HG03060 (cell line): ENCODE results near the gene PTER.

Experiments used
- ATAC-seq: cut with Tn5 transposase; IDR thresholded peaks from one replicate; pipeline ENCODE4 v1.9.1; 2021; ENCODE audit warnings: low read depth, moderate number of reproducible peaks; ENCODE audit not compliant: unreplicated experiment

PTER gene

DNA sequence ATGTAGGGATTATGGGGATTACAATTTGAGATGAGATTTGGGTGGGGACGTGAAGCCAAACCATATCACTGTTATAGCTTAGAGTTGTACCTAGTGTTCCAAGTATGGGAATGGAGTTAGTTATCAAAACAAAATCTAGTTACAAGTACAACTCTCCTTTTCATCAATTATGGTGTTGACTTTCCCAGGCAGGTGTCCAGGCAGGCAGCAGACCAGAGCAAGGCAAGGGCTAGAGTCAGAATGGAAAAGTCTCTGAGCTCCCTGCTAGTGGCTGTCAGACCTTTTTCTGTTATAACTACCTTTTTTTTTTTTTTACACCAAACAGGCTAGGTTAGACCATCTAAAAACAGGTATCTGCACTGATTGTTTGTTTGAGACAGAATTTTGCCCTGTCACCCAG, 29.2 kb downstream of the PTER start:
- no peak for ATAC-seq

DNA sequence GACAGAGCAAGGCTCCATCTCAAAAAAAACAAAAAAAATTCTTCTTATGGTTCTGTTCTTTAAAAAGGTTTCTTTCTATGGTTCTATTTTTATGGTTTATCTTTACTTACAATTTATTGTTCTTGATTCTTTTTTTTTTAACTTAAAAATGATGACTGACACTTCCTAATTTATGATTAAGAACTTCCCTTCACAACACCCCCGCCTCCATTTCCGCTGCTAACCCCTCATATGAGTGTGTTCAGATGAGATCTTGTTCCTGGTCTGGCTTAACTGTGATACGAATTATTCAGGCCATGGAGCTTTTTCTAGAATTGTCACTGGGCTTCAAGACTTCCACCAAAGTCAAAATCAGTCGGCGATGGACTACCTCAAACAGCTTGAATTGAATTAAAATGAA, 33.9 kb downstream of the PTER start:
- ATAC-seq, result no peak

DNA sequence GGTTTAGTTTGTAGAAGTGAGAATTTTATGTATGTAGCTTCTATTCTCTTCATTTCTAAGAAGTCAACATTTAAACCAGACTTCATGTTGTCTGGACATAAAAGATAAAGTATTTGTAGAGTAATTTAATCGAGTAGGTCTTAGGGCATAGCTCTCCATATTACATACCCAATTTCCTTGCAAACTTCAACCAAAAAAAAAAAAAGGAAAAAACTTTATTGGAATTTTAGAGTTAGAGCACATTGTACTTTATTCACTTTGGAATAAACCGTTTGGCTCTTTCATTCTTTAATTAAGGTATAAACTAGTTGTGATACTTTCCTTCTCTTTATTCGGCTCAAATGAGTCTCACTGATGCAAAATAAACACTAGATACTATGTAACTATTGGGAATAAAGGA, 36.0 kb downstream of the PTER start:
- no peak for ATAC-seq

DNA sequence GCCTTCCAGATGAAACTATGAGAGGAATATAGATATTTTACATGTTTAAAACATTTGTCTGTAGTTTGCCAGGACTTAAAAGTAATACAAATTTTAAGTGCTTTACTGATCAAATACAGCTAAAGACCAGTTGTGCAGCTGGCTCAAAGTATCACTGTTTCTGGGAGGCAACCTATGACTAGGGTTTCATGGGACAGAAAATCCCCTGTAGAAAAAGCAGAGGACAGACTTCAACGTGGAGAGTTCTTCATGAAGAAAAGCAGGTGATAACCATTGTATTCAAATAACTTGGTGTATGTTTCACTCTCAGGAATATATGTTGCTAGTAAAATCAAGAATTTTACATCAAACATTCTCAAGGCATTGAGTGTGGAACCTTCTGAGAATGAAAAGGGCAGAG, 40.9 kb downstream of the PTER start:
- ATAC-seq, result no peak

DNA sequence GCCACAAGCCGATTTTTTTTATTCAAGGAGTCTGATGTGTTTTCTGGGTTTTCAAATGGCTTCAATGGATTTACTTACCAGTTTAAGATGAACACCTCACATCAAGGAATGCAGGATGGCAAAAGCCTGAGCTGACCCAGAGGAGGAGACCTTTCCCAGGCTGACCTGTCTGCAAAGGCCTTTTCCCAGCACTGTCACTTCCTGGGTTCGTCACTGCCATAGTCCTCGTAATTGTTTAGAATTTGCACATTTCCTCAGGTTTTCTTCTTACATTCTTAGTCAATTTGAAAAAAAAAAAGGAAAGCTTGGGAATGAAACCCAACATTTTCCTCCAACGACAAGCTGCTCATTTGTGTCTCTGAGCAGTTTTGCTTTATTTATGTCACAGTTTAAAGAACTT, 42.0 kb downstream of the PTER start:
- no peak for ATAC-seq

DNA sequence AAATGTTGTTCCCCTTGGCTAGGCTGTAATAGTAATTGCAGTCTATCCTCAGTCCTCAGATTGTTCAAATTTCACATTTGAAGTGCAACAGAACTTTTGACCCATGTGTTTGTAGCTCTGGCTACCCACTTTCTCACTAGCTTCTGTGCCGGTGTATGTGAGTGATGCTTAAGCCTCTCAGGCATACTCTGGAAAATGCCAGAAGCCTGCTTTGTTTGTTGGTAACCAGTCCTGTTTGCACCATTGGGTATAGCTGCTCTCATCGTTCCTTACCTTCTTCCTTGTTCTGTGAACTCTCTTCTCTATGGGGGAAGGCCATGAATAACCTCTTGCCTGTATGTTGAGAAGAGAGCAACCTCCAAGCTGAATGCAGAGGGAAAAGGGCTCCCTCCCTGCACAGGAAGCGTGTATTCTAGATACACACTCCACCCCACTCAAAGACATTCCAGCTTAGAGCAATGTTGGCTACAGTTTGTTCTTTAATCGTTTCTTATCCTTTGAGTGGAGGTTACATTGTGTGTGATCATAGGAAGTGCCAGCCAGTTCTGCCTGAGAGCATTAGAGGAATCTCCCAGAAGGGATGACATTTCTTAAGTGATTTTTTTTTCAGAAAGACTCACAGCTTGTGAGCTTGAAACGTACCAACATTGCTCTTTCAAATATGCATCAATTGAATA, 44.4 kb downstream of the PTER start:
- no peak for ATAC-seq

DNA sequence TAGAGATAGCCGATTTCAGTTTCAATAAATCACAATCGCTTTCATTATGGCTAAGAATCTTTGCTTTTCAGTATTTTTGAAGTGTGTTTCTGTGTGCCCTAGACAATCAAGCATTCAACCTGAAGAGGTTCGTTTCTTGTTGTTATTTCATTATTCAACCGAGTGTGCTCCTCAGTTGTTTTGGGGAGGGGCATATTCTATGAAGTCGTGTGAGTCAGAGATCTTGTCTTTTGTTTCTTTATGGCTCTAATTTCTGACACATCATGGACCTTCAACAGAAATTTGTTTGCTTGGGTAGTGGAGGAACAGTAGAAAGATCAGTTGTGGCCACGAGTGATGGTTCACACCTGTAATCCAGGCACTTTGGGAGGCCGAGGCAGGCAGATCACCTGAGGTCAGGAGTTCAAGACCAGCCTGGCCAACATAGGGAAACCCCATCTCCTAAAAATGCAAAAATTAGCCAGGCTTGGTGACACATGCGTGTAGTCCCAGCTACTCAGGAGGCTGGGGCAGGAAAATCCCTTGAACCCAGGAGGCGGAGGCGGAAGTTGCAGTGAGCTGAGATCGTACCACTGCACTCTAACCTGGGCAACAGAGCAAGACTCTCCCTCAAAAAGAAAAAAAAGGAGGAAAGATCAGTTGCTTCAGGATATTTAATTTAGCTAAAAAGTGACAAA, 46.6 kb downstream of the PTER start:
- no peak for ATAC-seq

DNA sequence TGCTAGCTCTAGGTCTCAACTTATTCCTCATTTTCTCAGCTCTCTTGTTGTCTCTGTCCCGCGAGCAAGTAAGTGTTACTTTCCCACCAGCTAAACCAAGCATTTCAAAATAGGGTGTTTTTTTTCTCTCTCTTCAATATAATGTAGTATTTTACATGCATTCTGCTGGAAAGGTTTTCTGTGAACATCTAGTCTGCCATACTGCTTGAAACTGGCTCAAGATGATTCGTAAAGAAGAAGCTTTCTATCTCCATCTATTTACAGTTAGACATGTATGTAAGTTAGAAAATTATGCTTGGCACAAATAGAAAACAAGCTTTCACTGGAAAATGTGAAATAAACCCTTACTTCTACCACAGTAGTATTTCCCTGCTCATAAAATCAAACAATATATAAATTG, 53.7 kb downstream of the PTER start:
- no peak for ATAC-seq

DNA sequence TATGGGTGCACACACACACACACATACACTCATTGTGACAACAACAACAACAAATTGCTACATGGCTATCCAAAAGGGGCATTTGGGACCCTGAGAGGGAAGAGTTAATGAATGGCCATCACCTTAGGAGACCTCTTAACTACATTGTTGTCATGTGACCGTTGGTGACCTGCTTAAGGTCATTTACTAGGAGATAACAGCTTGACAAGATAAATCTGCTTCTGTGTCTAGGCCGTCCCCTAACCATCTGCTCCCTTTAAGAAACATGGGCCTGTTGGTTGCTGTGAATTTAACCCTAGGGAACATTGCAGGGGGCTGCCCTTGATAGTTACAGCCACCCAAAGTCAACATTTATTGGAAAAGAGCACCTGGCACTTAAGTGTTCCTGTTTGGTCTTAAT, 55.1 kb downstream of the PTER start:
- ATAC-seq, result no peak

DNA sequence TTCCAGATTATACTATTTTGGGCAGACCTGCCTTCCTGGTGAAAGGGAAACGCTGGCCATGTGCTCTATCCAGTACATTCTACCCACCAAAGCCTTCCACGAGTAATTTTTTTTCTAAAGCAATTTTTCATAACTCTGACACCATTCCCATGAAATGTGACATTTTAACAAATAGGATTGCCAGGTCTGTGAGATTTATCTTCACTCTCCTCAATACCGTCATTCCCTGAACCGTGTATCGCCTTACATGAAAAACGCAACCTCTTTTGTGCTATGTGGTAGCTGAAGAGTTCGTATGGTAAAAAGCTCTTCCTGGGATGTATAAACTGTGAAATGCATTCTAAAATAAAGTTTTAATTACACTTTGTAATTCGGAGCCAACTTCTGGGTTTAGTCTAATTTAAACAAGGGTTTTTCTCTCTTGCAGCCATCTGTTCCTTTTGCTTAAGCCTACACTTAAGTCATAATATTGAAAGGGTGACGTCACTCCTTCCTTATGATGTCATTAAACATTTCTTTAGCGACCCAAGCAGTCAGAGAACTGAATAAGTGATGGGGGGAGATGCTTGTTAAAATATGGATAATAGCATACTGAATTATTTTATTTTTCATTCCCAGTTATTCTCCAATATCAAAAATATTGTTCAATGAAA, 57.2 kb downstream of the PTER start:
- no peak for ATAC-seq

DNA sequence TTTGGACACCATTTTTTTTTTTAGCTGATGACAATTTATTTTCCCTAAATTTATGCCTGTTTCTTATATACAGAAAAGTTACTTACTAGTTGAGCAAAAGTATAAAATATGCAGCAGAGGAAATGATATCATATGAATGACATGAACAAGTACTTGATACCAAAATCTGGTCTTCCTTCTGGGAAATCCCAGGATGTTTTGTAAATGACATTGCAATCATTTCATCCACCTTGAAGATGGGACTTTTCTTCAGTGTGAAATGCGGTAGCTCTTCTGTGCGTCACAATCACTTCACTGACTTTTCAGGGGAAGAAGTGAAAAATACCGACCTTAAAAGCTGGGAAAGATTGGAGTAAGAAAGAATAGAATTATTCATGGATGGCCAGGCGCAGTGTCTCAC, 61.1 kb downstream of the PTER start:
- no peak for ATAC-seq

DNA sequence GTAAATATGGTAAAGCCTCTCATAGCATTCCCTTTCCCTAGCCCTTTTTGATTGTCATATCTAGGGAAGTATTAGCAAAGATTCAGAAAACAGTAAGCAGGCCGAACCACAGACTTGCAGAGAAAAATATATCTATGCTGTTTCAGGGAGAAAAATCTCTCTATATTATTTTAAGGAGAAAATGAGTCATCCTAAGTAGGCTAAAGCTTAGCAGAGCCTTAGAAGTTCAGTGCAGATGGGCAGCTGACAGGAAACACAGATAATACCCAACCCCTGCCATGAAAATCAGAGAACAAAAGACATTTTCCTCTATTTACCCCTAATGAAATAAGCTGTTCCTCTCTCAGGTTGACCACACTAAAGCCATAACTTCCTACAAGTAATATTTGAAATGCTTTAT, 68.4 kb downstream of the PTER start:
- ATAC-seq, result no peak

DNA sequence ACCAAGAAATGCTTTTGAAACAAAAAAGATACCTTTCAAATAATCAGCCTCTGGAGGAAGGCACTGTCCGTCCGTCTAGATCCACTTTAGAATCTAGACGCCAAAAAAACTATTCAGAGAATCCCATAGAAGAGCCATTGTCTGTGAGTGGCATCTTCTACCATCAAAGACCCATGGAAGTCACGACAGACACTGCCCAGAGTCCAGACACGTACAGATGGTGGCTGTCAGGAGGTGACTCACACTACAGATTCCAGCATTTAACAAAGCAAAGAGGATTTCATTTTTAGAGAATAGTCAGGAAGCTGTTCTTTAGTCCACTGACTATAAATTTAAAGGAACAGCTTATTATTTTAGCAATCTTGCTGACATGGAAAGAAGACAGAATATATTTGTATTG, 73.2 kb downstream of the PTER start:
- ATAC-seq, result no peak

DNA sequence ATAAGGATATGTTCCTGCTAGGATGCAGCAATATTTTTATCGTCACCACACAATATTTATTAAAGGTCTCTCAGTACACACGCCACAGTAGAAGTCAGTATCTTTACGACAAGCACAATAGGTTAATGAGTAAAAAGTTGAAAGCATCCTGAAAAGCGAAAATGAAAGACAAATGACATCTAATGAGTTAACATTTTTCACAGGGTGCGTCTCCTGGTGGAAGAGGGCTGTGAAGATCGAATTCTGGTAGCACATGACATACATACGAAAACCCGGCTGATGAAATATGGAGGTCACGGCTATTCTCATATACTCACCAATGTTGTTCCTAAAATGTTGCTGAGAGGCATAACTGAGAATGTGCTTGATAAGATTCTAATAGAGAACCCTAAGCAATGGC, 74.0 kb downstream of the PTER start:
- no peak for ATAC-seq

DNA sequence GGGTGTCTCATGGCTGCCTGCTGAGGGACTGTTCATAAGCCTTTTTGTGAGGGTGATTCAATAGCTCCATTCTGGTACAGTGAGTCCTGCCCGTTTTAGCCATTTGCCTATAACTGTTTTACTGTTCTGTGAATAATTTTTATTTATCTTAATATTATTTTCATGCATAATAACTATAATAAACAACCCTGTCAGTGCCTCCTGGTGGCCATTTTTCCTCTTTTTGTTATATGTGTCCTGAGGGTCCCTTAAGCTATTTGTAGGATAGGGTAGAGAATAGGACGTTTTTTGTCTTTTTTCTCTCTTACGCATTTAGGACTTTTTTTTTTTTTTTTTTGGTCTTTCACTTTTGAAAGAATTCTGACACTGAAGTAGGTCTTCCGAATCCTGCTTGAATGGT, 82.0 kb downstream of the PTER start:
- no peak for ATAC-seq

DNA sequence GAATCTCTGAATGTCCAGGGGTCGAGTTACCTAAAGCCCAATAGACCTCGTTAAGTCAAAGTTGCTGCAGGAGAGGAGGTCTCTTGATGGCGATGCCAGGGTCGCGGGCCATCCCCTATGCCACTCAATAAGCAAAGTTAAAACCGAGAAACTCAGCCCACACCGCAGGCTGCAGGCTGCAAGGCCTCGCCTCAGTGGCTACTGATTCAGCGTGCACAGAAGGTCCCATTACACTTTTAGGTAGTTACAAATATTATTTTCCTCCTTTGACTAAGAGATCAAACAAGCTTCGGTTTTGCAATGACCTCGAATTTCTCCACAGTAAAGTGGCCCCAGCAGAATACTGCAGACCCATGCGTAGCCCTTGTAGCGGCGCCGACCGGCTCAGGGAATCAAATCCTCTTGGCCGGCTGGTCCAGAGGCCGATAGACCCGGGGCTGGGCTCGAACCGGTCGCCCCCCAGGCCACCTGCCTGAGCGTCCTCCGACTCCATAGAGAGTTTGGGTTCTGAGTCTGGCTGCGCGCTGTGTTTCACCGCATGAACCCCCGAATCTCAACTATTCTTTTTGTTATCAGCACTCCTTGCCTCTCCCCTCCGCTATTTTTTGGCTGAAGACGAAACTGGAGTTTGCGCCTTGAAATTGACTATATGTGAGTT, 82.6 kb downstream of the PTER start:
- peak; percentile 36 for ATAC-seq

DNA sequence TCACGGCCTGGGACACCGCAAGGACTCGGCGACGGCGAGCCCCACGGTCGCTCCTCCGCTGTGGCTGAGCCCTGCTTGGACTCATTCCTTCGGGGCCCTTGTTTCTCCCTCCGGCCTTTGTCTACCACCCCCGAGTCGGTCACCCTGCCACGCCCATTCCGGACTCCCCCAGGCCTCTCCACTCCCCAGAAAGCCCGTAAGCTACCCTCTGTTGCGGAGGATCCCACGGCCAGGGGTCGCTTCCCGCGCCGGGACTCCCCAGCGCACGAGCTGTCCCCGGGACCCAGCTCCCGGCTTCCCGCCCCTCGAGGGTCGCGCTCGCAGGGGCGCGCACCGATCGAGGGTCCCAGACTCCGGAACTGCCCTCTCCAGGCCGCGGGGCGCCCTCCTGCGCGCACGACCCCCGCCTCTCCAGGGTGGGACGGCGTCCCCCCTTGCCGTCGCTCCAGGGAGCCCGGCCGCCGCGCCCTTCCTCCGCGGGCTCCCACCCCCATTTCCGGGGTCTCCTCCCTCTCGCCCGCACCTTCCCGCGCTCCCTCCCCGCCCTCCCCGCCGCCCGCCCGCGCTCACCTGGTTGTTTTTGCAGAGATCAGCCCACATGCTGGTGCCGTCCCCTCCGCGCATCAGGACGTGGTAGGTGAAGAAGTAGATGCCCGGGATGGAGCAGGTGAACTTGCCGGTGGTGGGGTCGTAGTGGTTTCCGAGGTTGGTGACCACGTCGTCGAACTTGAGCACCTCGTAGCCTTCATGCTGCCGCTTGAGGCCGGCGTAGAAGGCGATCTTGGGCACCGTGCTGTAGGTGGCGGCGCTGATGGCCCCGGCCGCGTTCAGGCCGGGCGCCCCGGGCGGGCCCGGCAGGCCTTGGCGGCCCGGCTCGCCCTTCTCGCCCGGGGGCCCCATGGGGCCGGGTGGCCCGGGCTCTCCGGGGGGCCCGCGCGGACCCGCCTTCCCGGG, 83.4 kb downstream of the PTER start:
- ATAC-seq, result no peak

DNA sequence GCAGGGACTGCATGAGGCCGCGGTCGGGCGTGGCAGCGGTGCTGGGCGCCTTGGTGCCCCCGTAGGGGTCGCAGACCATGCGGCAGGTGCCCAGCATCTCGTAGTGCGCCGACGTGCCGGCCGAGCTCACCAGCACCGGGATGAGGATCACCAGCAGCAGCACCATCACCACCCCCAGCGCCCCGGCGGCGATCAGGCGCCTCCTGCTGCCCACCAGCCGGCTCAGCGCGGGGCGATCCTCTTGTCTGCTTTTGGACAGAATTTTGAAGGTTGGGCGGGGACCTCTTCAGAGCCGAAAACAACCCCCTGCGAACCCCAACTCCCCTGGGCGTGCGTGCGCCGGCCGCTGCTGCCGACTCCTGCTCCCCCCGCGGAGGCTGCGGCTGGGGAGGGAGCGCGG, 84.1 kb downstream of the PTER start:
- no peak for ATAC-seq

DNA sequence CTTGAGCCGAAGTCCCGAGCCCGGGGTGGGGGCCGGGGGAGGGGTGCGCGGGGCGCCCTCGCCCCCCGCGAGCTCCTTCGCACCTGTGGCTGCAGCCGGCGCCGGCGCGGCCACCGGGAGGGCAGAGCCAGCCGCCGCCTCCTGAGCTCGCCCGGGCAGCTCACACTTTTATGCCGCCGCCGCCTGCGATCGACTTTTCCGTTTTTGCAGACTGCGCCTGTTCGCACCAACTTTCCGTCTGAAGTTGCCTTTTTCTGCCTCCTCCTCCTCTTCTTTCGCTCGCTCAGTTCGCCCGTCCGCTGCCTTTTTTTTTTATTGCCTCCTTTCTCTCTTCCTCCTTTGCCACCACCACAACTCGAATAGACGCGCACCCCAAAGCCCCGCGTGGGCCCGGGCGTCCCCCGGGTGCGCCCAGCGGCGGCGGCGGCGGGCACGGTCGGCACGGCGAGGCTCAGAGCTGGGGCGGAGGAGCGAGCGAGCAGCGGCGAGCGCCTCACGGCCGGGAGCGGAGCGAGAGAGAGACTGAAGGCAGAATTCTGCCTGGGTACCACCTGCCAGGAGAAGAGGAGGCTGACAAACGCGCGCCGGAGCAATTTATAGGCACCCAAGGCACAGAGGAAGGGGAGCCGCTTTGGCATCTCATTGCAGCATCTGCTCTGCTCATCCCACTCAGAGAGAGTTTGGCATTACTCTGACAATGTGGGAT, 84.7 kb downstream of the PTER start, which contains the start of gene C1QL3:
Gene C1QL3, minus strand, starts transcription at position 569 of the 706 bp plus-strand sequence. CDS start 814 bp downstream, outside the sequence.
- no peak for ATAC-seq

DNA sequence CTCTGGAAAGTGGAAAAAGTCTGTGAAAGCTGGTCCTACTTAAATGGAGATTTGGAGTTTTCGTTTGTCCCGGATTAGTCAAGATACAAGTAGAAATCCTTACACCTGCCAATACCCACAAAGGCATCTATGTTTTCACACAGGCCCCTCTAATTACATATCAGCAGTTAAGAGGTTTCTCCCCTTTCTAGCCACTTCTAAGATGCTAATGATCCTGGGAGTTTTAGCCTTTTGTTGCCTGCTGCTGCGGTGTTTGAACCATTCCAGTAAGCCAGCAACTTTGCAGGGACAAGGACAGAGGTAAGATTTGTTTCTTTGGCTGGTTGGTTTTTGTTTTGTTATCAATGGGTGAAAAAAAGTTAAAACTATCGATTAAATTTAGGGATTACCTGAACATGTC, 90.6 kb downstream of the PTER start:
- no peak for ATAC-seq
